ENCODE data around the gene ARNT2. TPM values are rescaled to one million over a fixed set of nuclear protein-coding genes. Genes with fewer than 3 reads are reported as not detected.

Gene ARNT2
- total and polyA plus RNA-seq, 8 donors: 0.58 to 27.4 (median 1.6) TPM

DNA sequence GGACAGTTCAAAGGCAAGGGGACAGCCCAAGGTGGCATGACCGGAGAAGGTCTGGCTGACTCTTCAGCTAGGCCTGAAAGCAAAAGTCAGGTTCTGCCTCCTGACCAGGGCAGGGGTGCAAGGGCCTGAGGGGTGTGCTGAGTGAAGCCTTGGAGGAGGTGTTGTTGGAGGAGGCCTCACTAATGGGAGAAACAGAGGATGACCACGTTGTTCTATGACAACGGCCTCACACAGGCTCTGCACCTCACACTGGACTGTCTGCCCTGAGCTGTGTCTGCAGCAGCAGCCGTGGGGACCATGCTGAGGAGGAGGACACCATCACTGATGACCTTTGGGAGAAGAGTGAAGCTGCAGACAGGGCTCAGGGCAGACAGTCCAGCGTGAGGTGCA is 174.0 kb downstream of the ARNT2 start:
- TF ChIP-seq POLR2A (IDR thresholded peaks at IDR 0.05) (no peak), POLR2AphosphoS5 (IDR thresholded peaks at IDR 0.05) (no peak), EP300 (IDR thresholded peaks at IDR 0.05) (no peak)
- TF ChIP-seq, protein P1, sequence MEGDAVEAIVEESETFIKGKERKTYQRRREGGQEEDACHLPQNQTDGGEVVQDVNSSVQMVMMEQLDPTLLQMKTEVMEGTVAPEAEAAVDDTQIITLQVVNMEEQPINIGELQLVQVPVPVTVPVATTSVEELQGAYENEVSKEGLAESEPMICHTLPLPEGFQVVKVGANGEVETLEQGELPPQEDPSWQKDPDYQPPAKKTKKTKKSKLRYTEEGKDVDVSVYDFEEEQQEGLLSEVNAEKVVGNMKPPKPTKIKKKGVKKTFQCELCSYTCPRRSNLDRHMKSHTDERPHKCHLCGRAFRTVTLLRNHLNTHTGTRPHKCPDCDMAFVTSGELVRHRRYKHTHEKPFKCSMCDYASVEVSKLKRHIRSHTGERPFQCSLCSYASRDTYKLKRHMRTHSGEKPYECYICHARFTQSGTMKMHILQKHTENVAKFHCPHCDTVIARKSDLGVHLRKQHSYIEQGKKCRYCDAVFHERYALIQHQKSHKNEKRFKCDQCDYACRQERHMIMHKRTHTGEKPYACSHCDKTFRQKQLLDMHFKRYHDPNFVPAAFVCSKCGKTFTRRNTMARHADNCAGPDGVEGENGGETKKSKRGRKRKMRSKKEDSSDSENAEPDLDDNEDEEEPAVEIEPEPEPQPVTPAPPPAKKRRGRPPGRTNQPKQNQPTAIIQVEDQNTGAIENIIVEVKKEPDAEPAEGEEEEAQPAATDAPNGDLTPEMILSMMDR (IDR thresholded peaks at IDR 0.05): no peak
- Histone ChIP-seq H3K36me3 (peaks cover 0 to 54% (median 4%) of the 10 kb centered on the region in 4 donors), H3K4me3 (no peak overlapping the region), H3K9me3 (no peaks in the 10 kb centered on the region), H3K27ac (no peak overlapping the region), H3K27me3 (no peaks in the 10 kb centered on the region), H3K4me1 (no peaks in the 10 kb centered on the region)
- 79 to 93% (median 91%) methylated on average over 5 of the region's 5 CpGs for WGBS, 5 donors
- DNase-seq: no peak
- intact Hi-C loops (cut with DNase I; ENCODE audit: low total_unique reads): loop anchor here (10.0 kb wide), 1 partner anchor 123 kb away; no protein-coding TSS in a partner anchor

DNA sequence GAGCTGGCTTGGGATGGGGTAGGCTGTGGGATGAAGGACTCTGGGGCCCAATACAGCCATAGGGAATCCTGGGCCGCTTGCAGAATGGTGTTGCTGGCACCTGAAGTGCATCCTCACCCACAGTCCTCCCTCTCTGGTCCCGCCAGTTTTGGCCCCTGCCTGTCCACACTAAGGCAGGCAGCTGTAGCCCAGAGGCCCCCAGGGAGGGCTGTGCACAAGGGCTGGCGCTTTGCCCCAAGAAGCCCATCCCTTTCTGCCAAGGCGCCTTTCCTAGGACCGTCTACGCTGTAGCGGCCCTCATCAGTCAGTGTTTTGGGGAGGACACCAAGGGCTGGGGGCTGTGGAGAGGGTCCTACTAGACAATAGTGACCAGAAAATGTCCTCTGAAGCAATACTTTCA is 174.7 kb downstream of the ARNT2 start:
- Histone ChIP-seq H3K4me3 (no peak overlapping the region), H3K27ac (no peak overlapping the region), H3K36me3 (peaks cover 0 to 56% (median 4%) of the 10 kb centered on the region in 4 donors), H3K27me3 (no peaks in the 10 kb centered on the region), H3K9me3 (no peaks in the 10 kb centered on the region), H3K4me1 (peaks cover 0 to 4% (median 0%) of the 10 kb centered on the region in 4 donors)
- WGBS, 5 donors: 79 to 97% (median 92%) methylated on average over 7 of the region's 7 CpGs
- no peak for TF ChIP-seq POLR2AphosphoS5 (IDR thresholded peaks at IDR 0.05)
- TF ChIP-seq, protein P1 (IDR thresholded peaks at IDR 0.05): no peak
- no peak for TF ChIP-seq EP300 (IDR thresholded peaks at IDR 0.05)
- no peak for TF ChIP-seq POLR2A (IDR thresholded peaks at IDR 0.05)
- intact Hi-C loops (cut with DNase I; ENCODE audit: low total_unique reads): loop anchor here (10.0 kb wide), 1 partner anchor 124 kb away; no protein-coding TSS in a partner anchor
- DNase-seq: no peak

DNA sequence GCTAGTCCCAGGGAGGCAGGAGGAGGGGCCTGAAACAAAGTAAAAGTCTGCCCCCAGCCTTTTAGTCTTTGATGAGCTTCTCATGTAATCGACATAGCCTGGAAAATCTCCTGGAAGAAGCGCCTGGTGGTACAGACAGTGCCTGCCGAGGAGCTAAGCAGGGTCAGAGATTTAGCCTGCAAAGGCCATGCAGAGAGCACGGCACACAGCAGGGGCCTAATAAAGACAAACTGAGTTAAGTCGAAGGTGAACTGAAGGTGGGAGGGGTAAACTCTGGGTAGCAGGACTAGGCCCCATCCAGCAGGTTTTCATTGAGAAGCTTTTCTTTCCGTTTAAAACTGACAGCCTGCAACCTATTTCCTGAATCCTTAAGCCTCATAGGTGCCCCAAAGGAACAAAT is 175.4 kb downstream of the ARNT2 start:
- Histone ChIP-seq H3K9me3 (no peaks in the 10 kb centered on the region), H3K4me1 (peaks cover 0 to 11% (median 5%) of the 10 kb centered on the region in 4 donors), H3K27me3 (no peaks in the 10 kb centered on the region), H3K36me3 (peaks cover 0 to 50% (median 4%) of the 10 kb centered on the region in 4 donors), H3K27ac (no peak overlapping the region), H3K4me3 (no peak overlapping the region)
- DNase-seq: no peak
- TF ChIP-seq, protein P1 (IDR thresholded peaks at IDR 0.05): no peak
- no peak for TF ChIP-seq POLR2AphosphoS5 (IDR thresholded peaks at IDR 0.05)
- no peak for TF ChIP-seq EP300 (IDR thresholded peaks at IDR 0.05)
- TF ChIP-seq POLR2A (IDR thresholded peaks at IDR 0.05): no peak
- 71 to 80% (median 78%) methylated on average over 6 of the region's 6 CpGs for WGBS, 5 donors
- intact Hi-C loops (cut with DNase I; ENCODE audit: low total_unique reads): loop anchor here (10.0 kb wide), 1 partner anchor 125 kb away; no protein-coding TSS in a partner anchor

DNA sequence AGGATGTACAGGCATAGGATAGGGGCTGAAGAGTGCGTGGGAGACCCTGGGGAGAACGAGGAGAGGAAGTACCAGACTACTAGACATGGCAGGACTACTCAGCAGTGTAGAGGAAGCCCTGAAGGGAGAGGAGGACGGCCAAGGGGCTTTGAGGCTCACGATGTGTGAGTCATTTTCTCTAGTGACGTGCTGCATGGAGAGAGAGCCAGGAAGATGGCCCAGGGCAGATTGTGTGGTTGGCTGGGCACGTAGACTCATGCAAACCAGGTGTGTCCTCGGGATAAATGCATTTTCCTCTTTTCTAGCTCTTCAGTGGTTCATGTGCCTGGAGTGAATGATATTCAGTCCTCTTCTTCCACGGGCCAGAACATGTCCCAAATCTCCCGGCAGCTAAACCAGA is 175.9 kb downstream of the ARNT2 start:
- no peak overlapping the region for H3K27ac ChIP-seq
- intact Hi-C loops (cut with DNase I; ENCODE audit: low total_unique reads): no loop called here
- 67 to 83% (median 72%) methylated on average over 9 of the region's 9 CpGs for WGBS, 5 donors
- DNase-seq: no peak
- no peak overlapping the region for H3K4me3 ChIP-seq
- H3K4me1 ChIP-seq: peaks cover 0 to 14% (median 7%) of the 10 kb centered on the region in 4 donors
- H3K27me3 ChIP-seq: no peaks in the 10 kb centered on the region
- peaks cover 0 to 48% (median 4%) of the 10 kb centered on the region in 4 donors for H3K36me3 ChIP-seq
- TF ChIP-seq POLR2AphosphoS5 (IDR thresholded peaks at IDR 0.05) (no peak), POLR2A (IDR thresholded peaks at IDR 0.05) (no peak)
- H3K9me3 ChIP-seq: no peaks in the 10 kb centered on the region

DNA sequence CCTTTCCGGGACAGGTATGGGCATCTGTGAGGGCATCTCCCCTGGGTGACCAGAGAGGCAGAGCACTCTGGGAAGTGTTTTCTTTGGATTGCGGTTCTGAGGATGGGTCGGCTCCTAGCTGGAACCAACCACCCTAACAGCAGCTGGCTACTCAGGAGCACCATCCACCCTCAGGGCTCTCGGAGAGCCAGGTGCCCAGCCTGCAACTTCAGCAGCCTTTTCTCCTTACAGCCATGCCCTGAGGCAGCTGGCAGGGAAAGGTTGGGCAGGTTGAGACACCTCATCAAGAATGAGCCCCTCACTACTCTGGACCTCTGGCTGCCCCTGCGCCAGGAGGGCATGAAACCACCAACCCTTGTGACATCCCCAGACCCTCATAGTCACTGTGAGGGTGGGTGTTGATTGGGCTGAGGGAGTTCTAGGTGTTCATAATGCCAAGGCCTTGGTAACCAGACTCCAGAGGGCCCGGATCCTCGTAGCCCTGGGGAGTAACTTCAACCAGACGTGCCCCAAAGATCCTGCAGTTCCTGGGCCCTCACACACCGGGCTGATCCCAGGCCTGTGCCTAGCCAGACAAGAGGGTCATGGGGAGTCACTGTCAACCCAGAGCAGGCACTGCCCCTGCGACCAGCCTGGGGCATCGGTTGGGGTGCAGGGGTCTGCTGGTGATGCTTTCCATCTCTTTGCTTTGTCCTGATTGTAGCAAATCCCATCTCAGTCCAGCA is 176.5 kb downstream of the ARNT2 start:
- Histone ChIP-seq H3K4me3 (no peak overlapping the region), H3K27ac (no peak overlapping the region), H3K27me3 (no peaks in the 10 kb centered on the region), H3K9me3 (no peaks in the 10 kb centered on the region), H3K36me3 (peaks cover 0 to 42% (median 4%) of the 10 kb centered on the region in 4 donors), H3K4me1 (peaks cover 0 to 14% (median 7%) of the 10 kb centered on the region in 4 donors)
- TF ChIP-seq POLR2AphosphoS5 (IDR thresholded peaks at IDR 0.05): no peak
- TF ChIP-seq, protein P1 (IDR thresholded peaks at IDR 0.05): no peak
- no peak for TF ChIP-seq POLR2A (IDR thresholded peaks at IDR 0.05)
- TF ChIP-seq EP300 (IDR thresholded peaks at IDR 0.05): no peak
- WGBS, 5 donors: 93 to 97% (median 94%) methylated on average over 7 to 11 of the region's 11 CpGs
- intact Hi-C loops (cut with DNase I; ENCODE audit: low total_unique reads): no loop called here
- no peak for DNase-seq
